Sigmoid colon (tissue), 7 donors: ENCODE results near the gene ITPKA. TPM values are rescaled to one million over a fixed set of nuclear protein-coding genes. Genes with fewer than 3 reads are reported as not detected.
"Not testable (repeated sequence)": the region's sequence is repeated elsewhere in the genome, so short reads cannot be mapped to it uniquely, and the experiment has no call there.

Experiments used
- DNase-seq: peaks from one replicate; pipeline ENCODE4 v3.0.0-alpha.2; 2019
- H3K27ac ChIP-seq, 4 donors: fragments of 200-600 bp; sonication (generic); one replicate each; pipeline ENCODE4 v1.5.1; 2016 to 2019; ENCODE audit warnings: mild to moderate bottlenecking in 1 of 4
- H3K27me3 ChIP-seq, 3 donors: fragments of 200-600 bp; sonication (generic); one replicate each; pipeline ENCODE4 v1.5.1; 2019; ENCODE audit warnings: mild to moderate bottlenecking in 1 of 3
- H3K36me3 ChIP-seq, 4 donors: fragments of 200-600 bp; sonication (generic); one replicate each; pipeline ENCODE4 v1.5.1; 2016 to 2019
- H3K4me1 ChIP-seq, 4 donors: fragments of 200-600 bp; sonication (generic); one replicate each; pipeline ENCODE4 v1.5.1; 2017 to 2019
- H3K4me3 ChIP-seq, 4 donors: fragments of 200-600 bp; sonication (generic); one replicate each; pipeline ENCODE4 v1.5.1; 2017 to 2019; ENCODE audit warnings: mild to moderate bottlenecking in 2 of 4, moderate library complexity in 1 of 4
- H3K9me3 ChIP-seq, 4 donors: fragments of 200-600 bp in 3 of 4; sonication (generic) in 3 of 4; one replicate each; pipeline versions ENCODE4 v1.5.1 to v1.6.1; 2013 to 2019
- CTCF ChIP-seq, 4 experiments: fragments of 450-650 bp in 3 of 4; fragments of 200-600 bp in 1 of 4; IDR thresholded peaks; one replicate each; pipeline ENCODE4 v1.5.1; 2016 to 2019; ENCODE audit warnings: antibody characterized with exemption in 4 of 4, mild to moderate bottlenecking in 3 of 4, moderate library complexity in 2 of 4
- EP300 ChIP-seq, 4 donors: sonication (generic); formaldehyde crosslinking; IDR thresholded peaks; one replicate each; pipeline ENCODE4 v1.6.1; 2017; ENCODE audit warnings: antibody characterized with exemption in 4 of 4
- POLR2A ChIP-seq, 2 donors: fragments of 450-650 bp; IDR thresholded peaks; one replicate each; pipeline ENCODE4 v1.6.1; 2016; ENCODE audit warnings: antibody characterized with exemption in 2 of 2, mild to moderate bottlenecking in 2 of 2, moderate library complexity in 2 of 2
- POLR2AphosphoS5 ChIP-seq, 4 donors: sonication (generic); formaldehyde crosslinking; IDR thresholded peaks; one replicate each; pipeline ENCODE4 v1.6.1; 2017; ENCODE audit warnings: antibody characterized with exemption in 4 of 4
- WGBS, 2 donors: extraction: QIAGEN DNeasy Blood & Tissue Kit; methylation state at CpG; one replicate each; pipeline ENCODE4 v1.1.7; 2013; 5-methylcytosine and 5-hydroxymethylcytosine counted together
- intact Hi-C: fragments of 100-400 bp; cut with DNase I; formaldehyde crosslinking; loops from one replicate; pipeline ENCODE4 v1.15.1; 2023
- polyA plus RNA-seq, 3 donors: library from polyadenylated mRNA; stranded (reverse); fragments of 200-250 nt; gene quantifications; one replicate each; pipeline ENCODE4 v1.2.3, GENCODE V29; 2013
- total RNA-seq, 4 donors: library from RNA; depleted of rRNA; stranded (reverse); fragments of >200 nt; gene quantifications; one replicate each; pipeline ENCODE4 v1.1.0, GENCODE V29; 2016
- donor health status: healthy with polysubstance abuse.
- donor health status: Bipolar disorder and iron deficiency.
- donor health status: healthy.

Gene ITPKA
- total and polyA plus RNA-seq, 7 donors, result 0.49 to 52.9 (median 6.4) TPM; not detected in 1

- H3K36me3 ChIP-seq, result peaks cover 9 to 80% (median 14%) of the 10 kb centered on the region in 4 donors
- no peak overlapping the region for H3K27ac ChIP-seq
- H3K9me3 ChIP-seq, result no peaks in the 10 kb centered on the region
- H3K4me1 ChIP-seq, result no peaks in the 10 kb centered on the region
- no peak for TF ChIP-seq POLR2A (IDR thresholded peaks at IDR 0.05)
- TF ChIP-seq CTCF (IDR thresholded peaks at IDR 0.05), result peak in 3 of 4 experiments; percentile 39 to 63 (median 41)
- WGBS, 2 donors, result 79 to 86% methylated on average over 8 of the region's 8 CpGs
- H3K4me3 ChIP-seq, result no peak overlapping the region
- DNase-seq, result no peak
- H3K27me3 ChIP-seq, result no peaks in the 10 kb centered on the region
- intact Hi-C loops, result no loop called here
Observed at GRCh38 chr15:41465822-41466421, 27.8 kb upstream of the ITPKA start.

GRCh38 chr15:41466711-41467110 is 27.0 kb upstream of the ITPKA start:
- 71 to 88% methylated on average over 3 of the region's 3 CpGs for WGBS, 2 donors
- Histone ChIP-seq H3K4me3 (no peak overlapping the region), H3K27me3 (no peaks in the 10 kb centered on the region), H3K4me1 (no peaks in the 10 kb centered on the region), H3K27ac (no peak overlapping the region), H3K9me3 (no peaks in the 10 kb centered on the region), H3K36me3 (peaks cover 9 to 83% (median 17%) of the 10 kb centered on the region in 4 donors)
- no peak for TF ChIP-seq CTCF (IDR thresholded peaks at IDR 0.05)
- TF ChIP-seq POLR2AphosphoS5 (IDR thresholded peaks at IDR 0.05), result no peak
- TF ChIP-seq EP300 (IDR thresholded peaks at IDR 0.05), result no peak
- TF ChIP-seq POLR2A (IDR thresholded peaks at IDR 0.05), result no peak
- no peak for DNase-seq
- intact Hi-C loops, result no loop called here

GRCh38 chr15:41469644-41470043 is 24.0 kb upstream of the ITPKA start:
- H3K9me3 ChIP-seq, intact Hi-C loops, H3K4me3 ChIP-seq, H3K27me3 ChIP-seq, H3K4me1 ChIP-seq, H3K27ac ChIP-seq: not testable (repeated sequence)
- peak; percentile 4 for DNase-seq
- WGBS, 2 donors, result 98 to 99% methylated on average over 6 of the region's 6 CpGs
- peaks cover 9 to 93% (median 31%) of the 10 kb centered on the region in 4 donors for H3K36me3 ChIP-seq

DNA sequence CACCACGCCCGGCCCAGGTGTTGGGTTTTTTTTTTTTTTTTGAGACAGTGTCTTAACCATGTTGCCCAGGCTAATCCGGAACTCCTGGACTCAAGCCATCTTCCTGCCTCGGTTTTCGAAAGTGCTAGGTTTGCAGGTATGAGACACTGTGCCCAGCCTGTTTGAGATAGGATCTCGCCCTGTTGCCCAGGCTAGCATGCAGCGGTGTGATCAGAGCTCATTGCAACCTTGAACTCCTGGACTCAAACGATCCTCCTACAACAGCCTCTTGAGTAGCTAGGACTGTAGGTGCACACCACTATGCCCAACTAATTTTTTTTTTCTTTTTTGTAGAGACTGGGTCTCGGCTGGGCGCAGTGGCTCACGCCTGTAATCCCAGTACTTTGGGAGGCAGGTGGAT is 20.3 kb upstream of the ITPKA start:
- no peak overlapping the region for H3K27ac ChIP-seq
- H3K9me3 ChIP-seq, result no peaks in the 10 kb centered on the region
- no peaks in the 10 kb centered on the region for H3K27me3 ChIP-seq
- intact Hi-C loops, result no loop called here
- H3K4me3 ChIP-seq, result no peak overlapping the region
- H3K4me1 ChIP-seq, result no peaks in the 10 kb centered on the region
- no peak for DNase-seq
- 77 to 94% methylated on average over 11 of the region's 11 CpGs for WGBS, 2 donors
- peaks cover 20 to 100% (median 66%) of the 10 kb centered on the region in 4 donors for H3K36me3 ChIP-seq
- TF ChIP-seq POLR2A (IDR thresholded peaks at IDR 0.05) (no peak), CTCF (IDR thresholded peaks at IDR 0.05) (no peak), EP300 (IDR thresholded peaks at IDR 0.05) (no peak), POLR2AphosphoS5 (IDR thresholded peaks at IDR 0.05) (no peak)

- TF ChIP-seq POLR2AphosphoS5 (IDR thresholded peaks at IDR 0.05) (no peak), POLR2A (IDR thresholded peaks at IDR 0.05) (no peak), EP300 (IDR thresholded peaks at IDR 0.05) (no peak), CTCF (IDR thresholded peaks at IDR 0.05) (no peak)
- H3K27ac ChIP-seq, result no peak overlapping the region
- 20 to 76% methylated on average over 8 of the region's 8 CpGs for WGBS, 2 donors
- intact Hi-C loops, result no loop called here
- H3K4me1 ChIP-seq, result no peaks in the 10 kb centered on the region
- no peak for DNase-seq
- peaks cover 28 to 100% (median 76%) of the 10 kb centered on the region in 4 donors for H3K36me3 ChIP-seq
- H3K4me3 ChIP-seq, result no peak overlapping the region
- no peaks in the 10 kb centered on the region for H3K9me3 ChIP-seq
- no peaks in the 10 kb centered on the region for H3K27me3 ChIP-seq
Observed at GRCh38 chr15:41474436-41474835, 19.2 kb upstream of the ITPKA start.
